GM23338 (cell line): ENCODE results near the gene VWA2. TPM values are rescaled to one million over a fixed set of nuclear protein-coding genes. Genes with fewer than 3 reads are reported as not detected.

Experiments used
- ATAC-seq: fragments of 200-7000 bp; cut with Tn5 transposase; 3 replicates; pipeline ENCODE4 v1.9.1; 2020
- DNase-seq: peaks from one replicate; pipeline ENCODE4 v3.0.0-alpha.2; 2015; ENCODE audit warnings: low spot score
- H2AFZ ChIP-seq: fragments of 200-600 bp; sonication (generic); 2 replicates; pipeline ENCODE4 v1.8.0; 2016; ENCODE audit warnings: antibody characterized with exemption, mild to moderate bottlenecking, moderate library complexity
- H3F3A ChIP-seq: fragments of 200-600 bp; sonication (generic); replicated peaks from 2 replicates; pipeline ENCODE4 v1.8.0; 2017; ENCODE audit warnings: antibody characterized with exemption, mixed run types, low read depth
- H3K27ac ChIP-seq: fragments of 200-600 bp; sonication (generic); 2 replicates; pipeline ENCODE4 v1.6.1; 2016; ENCODE audit warnings: low read depth
- H3K27me3 ChIP-seq: fragments of 200-600 bp; sonication (generic); 2 replicates; pipeline ENCODE4 v1.8.0; 2016; ENCODE audit warnings: mild to moderate bottlenecking, mixed run types, moderate library complexity; ENCODE audit not compliant: insufficient read depth
- H3K36me3 ChIP-seq: fragments of 200-600 bp; sonication (generic); 2 replicates; pipeline ENCODE4 v1.8.0; 2016; ENCODE audit warnings: mild to moderate bottlenecking; ENCODE audit not compliant: insufficient read depth
- H3K4me1 ChIP-seq: fragments of 200-600 bp; sonication (generic); 2 replicates; pipeline ENCODE4 v1.8.0; 2016; ENCODE audit warnings: mild to moderate bottlenecking, moderate library complexity; ENCODE audit not compliant: insufficient read depth
- H3K4me2 ChIP-seq: fragments of 200-600 bp; sonication (generic); 2 replicates; pipeline ENCODE4 v1.7.1; 2017; ENCODE audit warnings: mixed run types
- H3K4me3 ChIP-seq: fragments of 200-600 bp; sonication (generic); 2 replicates; pipeline ENCODE4 v1.6.1; 2016; ENCODE audit warnings: mixed run types
- H3K79me2 ChIP-seq: fragments of 200-600 bp; sonication (generic); replicated peaks from 2 replicates; pipeline ENCODE4 v1.8.0; 2017; ENCODE audit warnings: mild to moderate bottlenecking; ENCODE audit not compliant: insufficient read depth
- H3K9me2 ChIP-seq: fragments of 200-600 bp; sonication (generic); 2 replicates; pipeline ENCODE4 v1.8.0; 2017; ENCODE audit not compliant: insufficient read depth
- H4K20me1 ChIP-seq: fragments of 200-600 bp; sonication (generic); replicated peaks from 2 replicates; pipeline ENCODE4 v1.8.0; 2017; ENCODE audit warnings: mild to moderate bottlenecking; ENCODE audit not compliant: insufficient read depth
- H3K27ac Mint-ChIP-seq: 2 replicates; pipeline ENCODE4 v1.8.0; 2020; ENCODE audit warnings: inconsistent platforms, mild to moderate bottlenecking, moderate library complexity, mixed read lengths
- H3K27me3 Mint-ChIP-seq: 3 replicates; pipeline ENCODE4 v1.8.0; 2022; ENCODE audit warnings: low read depth, mild to moderate bottlenecking, moderate library complexity, mixed read lengths, inconsistent platforms; ENCODE audit not compliant: insufficient read depth, poor library complexity
- H3K36me3 Mint-ChIP-seq: 3 replicates; pipeline ENCODE4 v1.8.0; 2021; ENCODE audit warnings: low read depth, mild to moderate bottlenecking, inconsistent platforms, moderate library complexity, mixed read lengths
- H3K4me1 Mint-ChIP-seq: 3 replicates; pipeline ENCODE4 v1.8.0; 2020; ENCODE audit warnings: mild to moderate bottlenecking, inconsistent platforms, mixed read lengths
- H3K4me3 Mint-ChIP-seq: 3 replicates; pipeline ENCODE4 v1.8.0; 2021; ENCODE audit warnings: moderate library complexity, mild to moderate bottlenecking, inconsistent platforms, mixed read lengths
- H3K9me3 Mint-ChIP-seq: 3 replicates; pipeline ENCODE4 v1.8.0; 2020; ENCODE audit warnings: moderate library complexity, mild to moderate bottlenecking, inconsistent platforms, mixed read lengths
- CREB1 ChIP-seq: fragments of 250-450 bp; sonication (Bioruptor Pico); IDR thresholded peaks from 2 replicates; pipeline ENCODE4 v1.5.0; 2020; ENCODE audit warnings: low read depth, mild to moderate bottlenecking, moderate library complexity
- EZH2 ChIP-seq: fragments of 200-600 bp; sonication (generic); IDR thresholded peaks from one replicate; pipeline ENCODE4 v1.8.0; 2017; ENCODE audit warnings: antibody characterized with exemption, mild to moderate bottlenecking, low read depth; ENCODE audit not compliant: unreplicated experiment
- EZH2phosphoT487 ChIP-seq: fragments of 200-600 bp; sonication (generic); IDR thresholded peaks from one replicate; pipeline ENCODE4 v1.8.1; 2018; ENCODE audit warnings: antibody characterized with exemption; ENCODE audit not compliant: unreplicated experiment
- JUNB ChIP-seq: IDR thresholded peaks from one replicate; pipeline ENCODE4 v1.6.1; 2016; ENCODE audit warnings: antibody characterized with exemption; ENCODE audit not compliant: unreplicated experiment
- NANOG ChIP-seq: IDR thresholded peaks from 2 replicates; pipeline ENCODE4 v1.6.1; 2016; ENCODE audit warnings: antibody characterized with exemption, borderline replicate concordance
- POLR2AphosphoS5 ChIP-seq: IDR thresholded peaks from 2 replicates; pipeline ENCODE4 v1.6.1; 2016; ENCODE audit warnings: antibody characterized with exemption, low read depth
- STAT1 ChIP-seq: IDR thresholded peaks from one replicate; pipeline ENCODE4 v1.6.1; 2016; ENCODE audit warnings: antibody characterized with exemption; ENCODE audit not compliant: unreplicated experiment
- ZNF114 ChIP-seq: fragments of 250-450 bp; sonication (Bioruptor Pico); IDR thresholded peaks from 2 replicates; pipeline ENCODE4 v1.5.0; 2020; ENCODE audit warnings: mild to moderate bottlenecking, moderate library complexity
- ZNF331 ChIP-seq: fragments of 250-450 bp; sonication (Bioruptor Pico); IDR thresholded peaks from 2 replicates; pipeline ENCODE4 v1.5.0; 2020; ENCODE audit warnings: low read depth, mild to moderate bottlenecking, moderate library complexity
- polyA plus RNA-seq: library from polyadenylated mRNA; unstranded; fragments of >200 nt; fragmentation: Nextera tagmentation; extraction: Ambion mirVana; gene quantifications from 2 replicates; pipeline ENCODE4 v1.2.1, GENCODE V29; 2016
- total RNA-seq: library from RNA; depleted of rRNA; stranded (reverse); fragments of >200 nt; shearing (Covaris generic); gene quantifications from 2 replicates; pipeline ENCODE4 v1.2.3, GENCODE V29; 2014
- TF ChIP-seq, protein P1 (sequence below): fragments of 250-450 bp; sonication (Bioruptor Pico); IDR thresholded peaks from 2 replicates; pipeline ENCODE4 v1.5.0; 2020; ENCODE audit warnings: mild to moderate bottlenecking, moderate library complexity
- TF ChIP-seq, protein P2 (sequence below), 2 experiments: fragments of 200-600 bp in 1 of 2; sonication (generic) in 1 of 2; conservative IDR thresholded peaks; 2 replicates each; pipeline versions ENCODE4 v1.5.1 to v1.6.1; 2016 to 2017; ENCODE audit warnings: antibody characterized with exemption in 2 of 2, low read depth in 2 of 2, mild to moderate bottlenecking in 2 of 2, moderate library complexity in 1 of 2
- TF ChIP-seq, protein P3 (sequence below): IDR thresholded peaks from one replicate; pipeline ENCODE4 v1.6.1; 2018; ENCODE audit warnings: antibody characterized with exemption; ENCODE audit not compliant: unreplicated experiment
- TF ChIP-seq, protein P4 (sequence below): IDR thresholded peaks from 2 replicates; pipeline ENCODE4 v1.6.1; 2016; ENCODE audit warnings: antibody characterized with exemption

The VWA2 gene
- total and polyA plus RNA-seq, 2 experiments from 2014 or later, result 0.48 to 3.7 TPM

DNA sequence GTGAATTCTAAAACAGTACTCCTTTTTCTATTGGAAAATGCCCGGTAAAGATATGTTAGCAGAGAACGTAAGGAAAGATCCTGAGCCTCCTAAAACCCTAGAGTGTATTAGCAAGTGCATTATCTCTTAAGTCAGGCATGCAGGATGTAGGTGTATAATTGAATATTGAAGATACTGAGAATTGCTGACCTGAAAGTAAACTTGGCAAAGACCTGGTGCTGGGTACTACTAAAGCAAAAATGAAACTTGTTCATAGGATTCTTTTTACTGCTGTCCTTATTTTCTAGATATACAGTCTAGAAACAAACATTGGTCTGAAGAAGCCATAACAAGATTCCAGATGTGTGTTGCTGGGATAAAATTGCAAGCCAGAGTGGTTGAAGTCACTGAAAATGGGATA, 18.8 kb upstream of the VWA2 start:
- Histone ChIP-seq H3K27me3 (no peaks in the 10 kb centered on the region), H3K4me3 (no peak overlapping the region), H3K4me1 (no peaks in the 10 kb centered on the region), H3K9me2 (peaks cover 5% of the 10 kb centered on the region; the same call in 1 of the 2 replicates), H3K4me2 (no peak overlapping the region), H3K79me2 (no peaks in the 10 kb centered on the region), H2AFZ (no peak overlapping the region), H4K20me1 (no peaks in the 10 kb centered on the region), H3F3A (no peaks in the 10 kb centered on the region), H3K27ac (no peak overlapping the region), H3K36me3 (no peaks in the 10 kb centered on the region)
- H3K4me1 Mint-ChIP-seq, result no peaks in the 10 kb centered on the region
- no peaks in the 10 kb centered on the region for H3K36me3 Mint-ChIP-seq
- ATAC-seq (no peak), DNase-seq (no peak)
- H3K4me3 Mint-ChIP-seq, result no peak overlapping the region
- H3K9me3 Mint-ChIP-seq, result no peaks in the 10 kb centered on the region; the same call in 2 of the 3 replicates
- H3K27me3 Mint-ChIP-seq, result no peaks in the 10 kb centered on the region
- TF ChIP-seq JUNB, result no peak
- TF ChIP-seq CREB1 (CRISPR knock-in tag), result no peak
- TF ChIP-seq, protein P1, sequence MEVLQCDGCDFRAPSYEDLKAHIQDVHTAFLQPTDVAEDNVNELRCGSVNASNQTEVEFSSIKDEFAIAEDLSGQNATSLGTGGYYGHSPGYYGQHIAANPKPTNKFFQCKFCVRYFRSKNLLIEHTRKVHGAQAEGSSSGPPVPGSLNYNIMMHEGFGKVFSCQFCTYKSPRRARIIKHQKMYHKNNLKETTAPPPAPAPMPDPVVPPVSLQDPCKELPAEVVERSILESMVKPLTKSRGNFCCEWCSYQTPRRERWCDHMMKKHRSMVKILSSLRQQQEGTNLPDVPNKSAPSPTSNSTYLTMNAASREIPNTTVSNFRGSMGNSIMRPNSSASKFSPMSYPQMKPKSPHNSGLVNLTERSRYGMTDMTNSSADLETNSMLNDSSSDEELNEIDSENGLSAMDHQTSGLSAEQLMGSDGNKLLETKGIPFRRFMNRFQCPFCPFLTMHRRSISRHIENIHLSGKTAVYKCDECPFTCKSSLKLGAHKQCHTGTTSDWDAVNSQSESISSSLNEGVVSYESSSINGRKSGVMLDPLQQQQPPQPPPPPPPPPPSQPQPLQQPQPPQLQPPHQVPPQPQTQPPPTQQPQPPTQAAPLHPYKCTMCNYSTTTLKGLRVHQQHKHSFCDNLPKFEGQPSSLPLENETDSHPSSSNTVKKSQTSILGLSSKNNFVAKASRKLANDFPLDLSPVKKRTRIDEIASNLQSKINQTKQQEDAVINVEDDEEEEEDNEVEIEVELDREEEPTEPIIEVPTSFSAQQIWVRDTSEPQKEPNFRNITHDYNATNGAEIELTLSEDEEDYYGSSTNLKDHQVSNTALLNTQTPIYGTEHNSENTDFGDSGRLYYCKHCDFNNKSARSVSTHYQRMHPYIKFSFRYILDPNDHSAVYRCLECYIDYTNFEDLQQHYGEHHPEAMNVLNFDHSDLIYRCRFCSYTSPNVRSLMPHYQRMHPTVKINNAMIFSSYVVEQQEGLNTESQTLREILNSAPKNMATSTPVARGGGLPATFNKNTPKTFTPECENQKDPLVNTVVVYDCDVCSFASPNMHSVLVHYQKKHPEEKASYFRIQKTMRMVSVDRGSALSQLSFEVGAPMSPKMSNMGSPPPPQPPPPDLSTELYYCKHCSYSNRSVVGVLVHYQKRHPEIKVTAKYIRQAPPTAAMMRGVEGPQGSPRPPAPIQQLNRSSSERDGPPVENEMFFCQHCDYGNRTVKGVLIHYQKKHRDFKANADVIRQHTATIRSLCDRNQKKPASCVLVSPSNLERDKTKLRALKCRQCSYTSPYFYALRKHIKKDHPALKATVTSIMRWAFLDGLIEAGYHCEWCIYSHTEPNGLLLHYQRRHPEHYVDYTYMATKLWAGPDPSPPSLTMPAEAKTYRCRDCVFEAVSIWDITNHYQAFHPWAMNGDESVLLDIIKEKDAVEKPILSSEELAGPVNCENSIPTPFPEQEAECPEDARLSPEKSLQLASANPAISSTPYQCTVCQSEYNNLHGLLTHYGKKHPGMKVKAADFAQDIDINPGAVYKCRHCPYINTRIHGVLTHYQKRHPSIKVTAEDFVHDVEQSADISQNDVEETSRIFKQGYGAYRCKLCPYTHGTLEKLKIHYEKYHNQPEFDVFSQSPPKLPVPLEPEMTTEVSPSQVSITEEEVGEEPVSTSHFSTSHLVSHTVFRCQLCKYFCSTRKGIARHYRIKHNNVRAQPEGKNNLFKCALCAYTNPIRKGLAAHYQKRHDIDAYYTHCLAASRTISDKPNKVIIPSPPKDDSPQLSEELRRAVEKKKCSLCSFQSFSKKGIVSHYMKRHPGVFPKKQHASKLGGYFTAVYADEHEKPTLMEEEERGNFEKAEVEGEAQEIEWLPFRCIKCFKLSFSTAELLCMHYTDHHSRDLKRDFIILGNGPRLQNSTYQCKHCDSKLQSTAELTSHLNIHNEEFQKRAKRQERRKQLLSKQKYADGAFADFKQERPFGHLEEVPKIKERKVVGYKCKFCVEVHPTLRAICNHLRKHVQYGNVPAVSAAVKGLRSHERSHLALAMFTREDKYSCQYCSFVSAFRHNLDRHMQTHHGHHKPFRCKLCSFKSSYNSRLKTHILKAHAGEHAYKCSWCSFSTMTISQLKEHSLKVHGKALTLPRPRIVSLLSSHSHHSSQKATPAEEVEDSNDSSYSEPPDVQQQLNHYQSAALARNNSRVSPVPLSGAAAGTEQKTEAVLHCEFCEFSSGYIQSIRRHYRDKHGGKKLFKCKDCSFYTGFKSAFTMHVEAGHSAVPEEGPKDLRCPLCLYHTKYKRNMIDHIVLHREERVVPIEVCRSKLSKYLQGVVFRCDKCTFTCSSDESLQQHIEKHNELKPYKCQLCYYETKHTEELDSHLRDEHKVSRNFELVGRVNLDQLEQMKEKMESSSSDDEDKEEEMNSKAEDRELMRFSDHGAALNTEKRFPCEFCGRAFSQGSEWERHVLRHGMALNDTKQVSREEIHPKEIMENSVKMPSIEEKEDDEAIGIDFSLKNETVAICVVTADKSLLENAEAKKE, result no peak
- TF ChIP-seq EZH2, result no peak
- no peak for TF ChIP-seq STAT1
- TF ChIP-seq ZNF331 (CRISPR knock-in tag), result no peak
- no peak for TF ChIP-seq POLR2AphosphoS5
- no peak for TF ChIP-seq NANOG
- no peak for TF ChIP-seq EZH2phosphoT487
- TF ChIP-seq, protein P2, sequence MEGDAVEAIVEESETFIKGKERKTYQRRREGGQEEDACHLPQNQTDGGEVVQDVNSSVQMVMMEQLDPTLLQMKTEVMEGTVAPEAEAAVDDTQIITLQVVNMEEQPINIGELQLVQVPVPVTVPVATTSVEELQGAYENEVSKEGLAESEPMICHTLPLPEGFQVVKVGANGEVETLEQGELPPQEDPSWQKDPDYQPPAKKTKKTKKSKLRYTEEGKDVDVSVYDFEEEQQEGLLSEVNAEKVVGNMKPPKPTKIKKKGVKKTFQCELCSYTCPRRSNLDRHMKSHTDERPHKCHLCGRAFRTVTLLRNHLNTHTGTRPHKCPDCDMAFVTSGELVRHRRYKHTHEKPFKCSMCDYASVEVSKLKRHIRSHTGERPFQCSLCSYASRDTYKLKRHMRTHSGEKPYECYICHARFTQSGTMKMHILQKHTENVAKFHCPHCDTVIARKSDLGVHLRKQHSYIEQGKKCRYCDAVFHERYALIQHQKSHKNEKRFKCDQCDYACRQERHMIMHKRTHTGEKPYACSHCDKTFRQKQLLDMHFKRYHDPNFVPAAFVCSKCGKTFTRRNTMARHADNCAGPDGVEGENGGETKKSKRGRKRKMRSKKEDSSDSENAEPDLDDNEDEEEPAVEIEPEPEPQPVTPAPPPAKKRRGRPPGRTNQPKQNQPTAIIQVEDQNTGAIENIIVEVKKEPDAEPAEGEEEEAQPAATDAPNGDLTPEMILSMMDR (conservative IDR thresholded peaks at IDR 0.05; ENCODE audit: low read depth in 2 of 2), result no peak
- TF ChIP-seq, protein P3, sequence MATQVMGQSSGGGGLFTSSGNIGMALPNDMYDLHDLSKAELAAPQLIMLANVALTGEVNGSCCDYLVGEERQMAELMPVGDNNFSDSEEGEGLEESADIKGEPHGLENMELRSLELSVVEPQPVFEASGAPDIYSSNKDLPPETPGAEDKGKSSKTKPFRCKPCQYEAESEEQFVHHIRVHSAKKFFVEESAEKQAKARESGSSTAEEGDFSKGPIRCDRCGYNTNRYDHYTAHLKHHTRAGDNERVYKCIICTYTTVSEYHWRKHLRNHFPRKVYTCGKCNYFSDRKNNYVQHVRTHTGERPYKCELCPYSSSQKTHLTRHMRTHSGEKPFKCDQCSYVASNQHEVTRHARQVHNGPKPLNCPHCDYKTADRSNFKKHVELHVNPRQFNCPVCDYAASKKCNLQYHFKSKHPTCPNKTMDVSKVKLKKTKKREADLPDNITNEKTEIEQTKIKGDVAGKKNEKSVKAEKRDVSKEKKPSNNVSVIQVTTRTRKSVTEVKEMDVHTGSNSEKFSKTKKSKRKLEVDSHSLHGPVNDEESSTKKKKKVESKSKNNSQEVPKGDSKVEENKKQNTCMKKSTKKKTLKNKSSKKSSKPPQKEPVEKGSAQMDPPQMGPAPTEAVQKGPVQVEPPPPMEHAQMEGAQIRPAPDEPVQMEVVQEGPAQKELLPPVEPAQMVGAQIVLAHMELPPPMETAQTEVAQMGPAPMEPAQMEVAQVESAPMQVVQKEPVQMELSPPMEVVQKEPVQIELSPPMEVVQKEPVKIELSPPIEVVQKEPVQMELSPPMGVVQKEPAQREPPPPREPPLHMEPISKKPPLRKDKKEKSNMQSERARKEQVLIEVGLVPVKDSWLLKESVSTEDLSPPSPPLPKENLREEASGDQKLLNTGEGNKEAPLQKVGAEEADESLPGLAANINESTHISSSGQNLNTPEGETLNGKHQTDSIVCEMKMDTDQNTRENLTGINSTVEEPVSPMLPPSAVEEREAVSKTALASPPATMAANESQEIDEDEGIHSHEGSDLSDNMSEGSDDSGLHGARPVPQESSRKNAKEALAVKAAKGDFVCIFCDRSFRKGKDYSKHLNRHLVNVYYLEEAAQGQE, result no peak
- TF ChIP-seq, protein P4, sequence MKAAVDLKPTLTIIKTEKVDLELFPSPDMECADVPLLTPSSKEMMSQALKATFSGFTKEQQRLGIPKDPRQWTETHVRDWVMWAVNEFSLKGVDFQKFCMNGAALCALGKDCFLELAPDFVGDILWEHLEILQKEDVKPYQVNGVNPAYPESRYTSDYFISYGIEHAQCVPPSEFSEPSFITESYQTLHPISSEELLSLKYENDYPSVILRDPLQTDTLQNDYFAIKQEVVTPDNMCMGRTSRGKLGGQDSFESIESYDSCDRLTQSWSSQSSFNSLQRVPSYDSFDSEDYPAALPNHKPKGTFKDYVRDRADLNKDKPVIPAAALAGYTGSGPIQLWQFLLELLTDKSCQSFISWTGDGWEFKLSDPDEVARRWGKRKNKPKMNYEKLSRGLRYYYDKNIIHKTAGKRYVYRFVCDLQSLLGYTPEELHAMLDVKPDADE, result no peak
- no peak for TF ChIP-seq ZNF114
- no peak overlapping the region for H3K27ac Mint-ChIP-seq
